Fibroblast of mammary gland (primary cell): ENCODE data around the gene MON1A.

Experiments
- DNase-seq: peaks from one replicate; pipeline ENCODE4 v3.0.0-alpha.2; 2010; ENCODE audit warnings: low read depth
- H3K4me3 ChIP-seq: 2 replicates; pipeline ENCODE4 v1.5.1; 2011; ENCODE audit warnings: low read depth, mild to moderate bottlenecking, low read length, moderate library complexity; ENCODE audit not compliant: control insufficient read depth
- CTCF ChIP-seq: conservative IDR thresholded peaks from 2 replicates; pipeline ENCODE4 v1.5.1; 2011; ENCODE audit warnings: low read depth, low read length, inconsistent platforms; ENCODE audit not compliant: control insufficient read depth, insufficient read depth

Gene MON1A

GRCh38 chr3:49930922-49931321 is 1.3 kb upstream of the MON1A start:
- DNase-seq, result no peak
- no peak for TF ChIP-seq CTCF
- no peak overlapping the region for H3K4me3 ChIP-seq

- no peak for TF ChIP-seq CTCF
- peak overlapping the region; percentile 88 for H3K4me3 ChIP-seq
Observed at GRCh38 chr3:49930168-49930690, 618 bp upstream of the MON1A start.

GRCh38 chr3:49928481-49929017 is 1.1 kb downstream of the MON1A start:
- TF ChIP-seq CTCF, result no peak
- no peak overlapping the region for H3K4me3 ChIP-seq
- no peak for DNase-seq

More at GRCh38 chr3:49930168-49930690, 618 bp upstream of the MON1A start:
- DNase-seq, result no peak

GRCh38 chr3:49927798-49928197 is 1.8 kb downstream of the MON1A start:
- DNase-seq, result no peak
- TF ChIP-seq CTCF, result no peak
- no peak overlapping the region for H3K4me3 ChIP-seq

GRCh38 chr3:49926117-49926728 is 3.4 kb downstream of the MON1A start:
- H3K4me3 ChIP-seq, result no peak overlapping the region
- no peak for DNase-seq
- no peak for TF ChIP-seq CTCF

- no peak overlapping the region for H3K4me3 ChIP-seq
- no peak for DNase-seq
- TF ChIP-seq CTCF, result no peak
Observed at GRCh38 chr3:49925485-49925884, 4.1 kb downstream of the MON1A start.
